Liver (tissue), 9 donors: ENCODE measurements around the gene CACNA1C. TPM values are rescaled to one million over a fixed set of nuclear protein-coding genes. Genes with fewer than 3 reads are reported as not detected.

Experiments used
- DNase-seq: peaks from one replicate; pipeline ENCODE4 v3.0.0-alpha.2; 2017; ENCODE audit warnings: low spot score
- H3K27ac ChIP-seq, 2 donors: one replicate each; pipeline ENCODE4 v1.7.0; 2013; ENCODE audit warnings: inconsistent platforms in 2 of 2, low read length in 2 of 2, control low read depth in 1 of 2, low read depth in 1 of 2, mild to moderate bottlenecking in 1 of 2
- H3K27me3 ChIP-seq, 4 donors: one replicate each; pipeline versions ENCODE4 v1.6.1 to v1.7.0; 2013; ENCODE audit warnings: low read length in 3 of 4, inconsistent platforms in 1 of 4, mild to moderate bottlenecking in 1 of 4, moderate library complexity in 1 of 4; ENCODE audit not compliant: control insufficient read depth in 4 of 4, insufficient read depth in 4 of 4
- H3K36me3 ChIP-seq, 4 donors: one replicate each; pipeline versions ENCODE4 v1.6.1 to v1.7.0; 2013; ENCODE audit warnings: low read length in 3 of 4, mild to moderate bottlenecking in 3 of 4, low read depth in 1 of 4, moderate library complexity in 1 of 4; ENCODE audit not compliant: control insufficient read depth in 4 of 4, insufficient read depth in 3 of 4
- H3K4me1 ChIP-seq, 4 donors: one replicate each; pipeline versions ENCODE4 v1.6.1 to v1.7.0; 2013; ENCODE audit warnings: low read length in 3 of 4, mild to moderate bottlenecking in 3 of 4, moderate library complexity in 1 of 4; ENCODE audit not compliant: control insufficient read depth in 4 of 4, insufficient read depth in 4 of 4
- H3K4me3 ChIP-seq, 3 donors: one replicate each; pipeline versions ENCODE4 v1.6.1 to v1.7.0; 2013; ENCODE audit warnings: low read length in 3 of 3, control low read depth in 1 of 3, low read depth in 1 of 3, mild to moderate bottlenecking in 1 of 3
- H3K9ac ChIP-seq, 2 donors: one replicate each; pipeline ENCODE4 v1.7.0; 2013; ENCODE audit warnings: low read length in 2 of 2, mild to moderate bottlenecking in 2 of 2, moderate library complexity in 2 of 2, control low read depth in 1 of 2, low read depth in 1 of 2
- H3K9me3 ChIP-seq, 4 donors: one replicate each; pipeline versions ENCODE4 v1.6.1 to v1.7.0; 2013; ENCODE audit warnings: low read length in 3 of 4; ENCODE audit not compliant: control insufficient read depth in 4 of 4
- ATF3 ChIP-seq: IDR thresholded peaks from 2 replicates; pipeline ENCODE4 v1.6.1; 2016; ENCODE audit warnings: antibody characterized with exemption
- EGR1 ChIP-seq, 2 donors: IDR thresholded peaks; 2 replicates each; pipeline ENCODE4 v1.6.1; 2016 to 2018; ENCODE audit warnings: antibody characterized with exemption in 2 of 2, low read depth in 2 of 2
- FOXA2 ChIP-seq: IDR thresholded peaks from 2 replicates; pipeline ENCODE4 v1.6.1; 2016; ENCODE audit warnings: antibody characterized with exemption
- GABPA ChIP-seq, 2 donors: IDR thresholded peaks in 1 of 2; conservative IDR thresholded peaks in 1 of 2; 2 replicates each; pipeline ENCODE4 v1.6.1; 2016; ENCODE audit warnings: antibody characterized with exemption in 2 of 2, mild to moderate bottlenecking in 1 of 2, moderate library complexity in 1 of 2
- HNF4G ChIP-seq: IDR thresholded peaks from 2 replicates; pipeline ENCODE4 v1.6.1; 2016; ENCODE audit warnings: antibody characterized with exemption
- JUND ChIP-seq, 2 donors: IDR thresholded peaks; 2 replicates each; pipeline ENCODE4 v1.6.1; 2016; ENCODE audit warnings: antibody characterized with exemption in 2 of 2
- NR2F2 ChIP-seq: IDR thresholded peaks from 2 replicates; pipeline ENCODE4 v1.6.1; 2016; ENCODE audit warnings: antibody characterized with exemption
- RAD21 ChIP-seq, 2 donors: IDR thresholded peaks; 2 replicates each; pipeline ENCODE4 v1.6.1; 2016; ENCODE audit warnings: antibody characterized with exemption in 2 of 2, mild to moderate bottlenecking in 2 of 2
- RXRA ChIP-seq, 2 donors: IDR thresholded peaks; 2 replicates each; pipeline ENCODE4 v1.6.1; 2017 to 2018; ENCODE audit warnings: antibody characterized with exemption in 2 of 2, mild to moderate bottlenecking in 1 of 2
- SP1 ChIP-seq: IDR thresholded peaks from 2 replicates; pipeline ENCODE4 v1.6.1; 2018; ENCODE audit warnings: antibody characterized with exemption, mild to moderate bottlenecking
- WGBS: extraction: QIAGEN DNeasy Blood & Tissue Kit; methylation state at CpG from one replicate; pipeline ENCODE4 v1.1.7; 2013; 5-methylcytosine and 5-hydroxymethylcytosine counted together
- polyA plus RNA-seq, 2 donors: library from polyadenylated mRNA; stranded (reverse) in 1 of 2; unstranded in 1 of 2; fragments of 200-250 nt in 1 of 2; fragments of >200 nt in 1 of 2; fragmentation: Nextera tagmentation in 1 of 2; extraction: Ambion mirVana in 1 of 2; gene quantifications; one replicate each; pipeline versions ENCODE4 v1.2.1 to v1.2.3, GENCODE V29; 2013 to 2015
- total RNA-seq, 2 donors: library from RNA; depleted of rRNA; stranded (reverse); fragments of >200 nt; gene quantifications; one replicate each; pipeline ENCODE4 v1.2.3, GENCODE V29; 2014
- TF ChIP-seq, protein P1 (sequence below): IDR thresholded peaks from 2 replicates; pipeline ENCODE4 v1.6.1; 2016; ENCODE audit warnings: antibody characterized with exemption
- TF ChIP-seq, protein P2 (sequence below): IDR thresholded peaks from 2 replicates; pipeline ENCODE4 v1.6.1; 2016; ENCODE audit warnings: antibody characterized with exemption
- TF ChIP-seq, protein P3 (sequence below): fragments of 150-350 bp; IDR thresholded peaks from 2 replicates; pipeline ENCODE4 v1.5.1; 2017; ENCODE audit warnings: improper control_type of control experiment, low read depth, low read length; ENCODE audit not compliant: missing input control
- donor health status: healthy.
- donor health status: healthy.
- donor health status: healthy.
- donor health status: healthy.
- donor health status: healthy.

Gene CACNA1C
- total and polyA plus RNA-seq, 4 donors, result 0.23 to 1.9 (median 0.41) TPM

DNA sequence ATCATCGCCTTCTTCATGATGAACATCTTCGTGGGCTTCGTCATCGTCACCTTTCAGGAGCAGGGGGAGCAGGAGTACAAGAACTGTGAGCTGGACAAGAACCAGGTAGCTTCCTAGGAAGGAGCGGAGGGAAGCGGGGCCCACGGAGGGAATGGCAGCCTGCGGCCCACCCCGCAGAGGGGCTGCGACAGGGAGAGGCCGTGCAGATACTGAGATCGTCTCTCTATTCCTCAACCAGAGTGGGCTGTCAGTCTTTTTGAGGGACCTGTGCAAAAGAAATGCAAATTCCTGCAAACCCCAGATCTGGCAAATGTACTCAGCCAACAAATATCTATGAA, 555.8 kb downstream of the CACNA1C start:
- H3K27me3 ChIP-seq, result peaks cover 0 to 5% (median 0%) of the 10 kb centered on the region in 4 donors
- no peaks in the 10 kb centered on the region for H3K9me3 ChIP-seq
- no peak overlapping the region for H3K27ac ChIP-seq
- H3K36me3 ChIP-seq, result no peaks in the 10 kb centered on the region
- H3K9ac ChIP-seq, result no peak overlapping the region
- H3K4me1 ChIP-seq, result no peaks in the 10 kb centered on the region
- no peak for DNase-seq
- H3K4me3 ChIP-seq, result no peak overlapping the region
- 91% methylated on average over 12 of the region's 12 CpGs for WGBS
- TF ChIP-seq HNF4G (no peak), NR2F2 (no peak), JUND (IDR thresholded peaks at IDR 0.05) (no peak)

GRCh38 chr12:2609020-2609419, 556.2 kb downstream of the CACNA1C start:
- Histone ChIP-seq H3K27ac (no peak overlapping the region), H3K27me3 (peaks cover 0 to 6% (median 0%) of the 10 kb centered on the region in 4 donors), H3K9me3 (no peaks in the 10 kb centered on the region), H3K9ac (no peak overlapping the region), H3K36me3 (no peaks in the 10 kb centered on the region), H3K4me1 (no peaks in the 10 kb centered on the region), H3K4me3 (no peak overlapping the region)
- TF ChIP-seq RAD21 (IDR thresholded peaks at IDR 0.05), result no peak
- no peak for TF ChIP-seq EGR1 (IDR thresholded peaks at IDR 0.05; ENCODE audit: low read depth in 2 of 2)
- no peak for TF ChIP-seq GABPA (IDR thresholded peaks at IDR 0.05 in 1 of 2, conservative IDR thresholded peaks at IDR 0.05 in 1 of 2)
- TF ChIP-seq, protein P1, sequence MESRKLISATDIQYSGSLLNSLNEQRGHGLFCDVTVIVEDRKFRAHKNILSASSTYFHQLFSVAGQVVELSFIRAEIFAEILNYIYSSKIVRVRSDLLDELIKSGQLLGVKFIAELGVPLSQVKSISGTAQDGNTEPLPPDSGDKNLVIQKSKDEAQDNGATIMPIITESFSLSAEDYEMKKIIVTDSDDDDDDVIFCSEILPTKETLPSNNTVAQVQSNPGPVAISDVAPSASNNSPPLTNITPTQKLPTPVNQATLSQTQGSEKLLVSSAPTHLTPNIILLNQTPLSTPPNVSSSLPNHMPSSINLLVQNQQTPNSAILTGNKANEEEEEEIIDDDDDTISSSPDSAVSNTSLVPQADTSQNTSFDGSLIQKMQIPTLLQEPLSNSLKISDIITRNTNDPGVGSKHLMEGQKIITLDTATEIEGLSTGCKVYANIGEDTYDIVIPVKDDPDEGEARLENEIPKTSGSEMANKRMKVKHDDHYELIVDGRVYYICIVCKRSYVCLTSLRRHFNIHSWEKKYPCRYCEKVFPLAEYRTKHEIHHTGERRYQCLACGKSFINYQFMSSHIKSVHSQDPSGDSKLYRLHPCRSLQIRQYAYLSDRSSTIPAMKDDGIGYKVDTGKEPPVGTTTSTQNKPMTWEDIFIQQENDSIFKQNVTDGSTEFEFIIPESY, result no peak
- no peak for TF ChIP-seq RXRA (IDR thresholded peaks at IDR 0.05)
- TF ChIP-seq HNF4G, result no peak
- no peak for TF ChIP-seq ATF3
- no peak for TF ChIP-seq FOXA2
- no peak for DNase-seq
- WGBS, result 72% methylated on average over 12 of the region's 12 CpGs

DNA sequence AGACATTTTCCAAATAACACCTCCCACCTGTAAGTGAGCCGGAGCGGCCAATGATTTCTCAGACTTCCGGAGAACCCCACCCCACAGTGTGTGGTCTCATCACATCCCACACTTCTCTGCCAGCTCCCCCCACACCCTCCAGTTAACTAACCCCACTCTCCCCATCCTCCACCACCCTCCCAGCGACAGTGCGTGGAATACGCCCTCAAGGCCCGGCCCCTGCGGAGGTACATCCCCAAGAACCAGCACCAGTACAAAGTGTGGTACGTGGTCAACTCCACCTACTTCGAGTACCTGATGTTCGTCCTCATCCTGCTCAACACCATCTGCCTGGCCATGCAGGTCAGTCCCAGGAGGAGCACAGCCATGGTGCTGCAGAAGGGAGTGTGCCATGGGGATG, 557.6 kb downstream of the CACNA1C start:
- Histone ChIP-seq H3K4me1 (no peaks in the 10 kb centered on the region), H3K27me3 (peaks cover 0 to 6% (median 0%) of the 10 kb centered on the region in 4 donors), H3K9ac (no peak overlapping the region), H3K36me3 (no peaks in the 10 kb centered on the region), H3K9me3 (no peaks in the 10 kb centered on the region), H3K27ac (no peak overlapping the region), H3K4me3 (no peak overlapping the region)
- 91% methylated on average over 11 of the region's 11 CpGs for WGBS
- no peak for DNase-seq
- TF ChIP-seq JUND (IDR thresholded peaks at IDR 0.05), result no peak

GRCh38 chr12:2613326-2614073, 560.7 kb downstream of the CACNA1C start:
- Histone ChIP-seq H3K4me1 (no peaks in the 10 kb centered on the region), H3K9ac (no peak overlapping the region), H3K9me3 (no peaks in the 10 kb centered on the region), H3K4me3 (no peak overlapping the region), H3K27me3 (peaks cover 0 to 6% (median 0%) of the 10 kb centered on the region in 4 donors), H3K36me3 (no peaks in the 10 kb centered on the region), H3K27ac (no peak overlapping the region)
- WGBS, result 60% methylated on average over 12 of the region's 12 CpGs
- no peak for DNase-seq
- TF ChIP-seq FOXA2, result no peak
- TF ChIP-seq GABPA (IDR thresholded peaks at IDR 0.05 in 1 of 2, conservative IDR thresholded peaks at IDR 0.05 in 1 of 2), result no peak
- TF ChIP-seq NR2F2, result no peak
- TF ChIP-seq ATF3, result no peak
- TF ChIP-seq, protein P2, sequence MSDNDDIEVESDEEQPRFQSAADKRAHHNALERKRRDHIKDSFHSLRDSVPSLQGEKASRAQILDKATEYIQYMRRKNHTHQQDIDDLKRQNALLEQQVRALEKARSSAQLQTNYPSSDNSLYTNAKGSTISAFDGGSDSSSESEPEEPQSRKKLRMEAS, result no peak
- TF ChIP-seq, protein P3, sequence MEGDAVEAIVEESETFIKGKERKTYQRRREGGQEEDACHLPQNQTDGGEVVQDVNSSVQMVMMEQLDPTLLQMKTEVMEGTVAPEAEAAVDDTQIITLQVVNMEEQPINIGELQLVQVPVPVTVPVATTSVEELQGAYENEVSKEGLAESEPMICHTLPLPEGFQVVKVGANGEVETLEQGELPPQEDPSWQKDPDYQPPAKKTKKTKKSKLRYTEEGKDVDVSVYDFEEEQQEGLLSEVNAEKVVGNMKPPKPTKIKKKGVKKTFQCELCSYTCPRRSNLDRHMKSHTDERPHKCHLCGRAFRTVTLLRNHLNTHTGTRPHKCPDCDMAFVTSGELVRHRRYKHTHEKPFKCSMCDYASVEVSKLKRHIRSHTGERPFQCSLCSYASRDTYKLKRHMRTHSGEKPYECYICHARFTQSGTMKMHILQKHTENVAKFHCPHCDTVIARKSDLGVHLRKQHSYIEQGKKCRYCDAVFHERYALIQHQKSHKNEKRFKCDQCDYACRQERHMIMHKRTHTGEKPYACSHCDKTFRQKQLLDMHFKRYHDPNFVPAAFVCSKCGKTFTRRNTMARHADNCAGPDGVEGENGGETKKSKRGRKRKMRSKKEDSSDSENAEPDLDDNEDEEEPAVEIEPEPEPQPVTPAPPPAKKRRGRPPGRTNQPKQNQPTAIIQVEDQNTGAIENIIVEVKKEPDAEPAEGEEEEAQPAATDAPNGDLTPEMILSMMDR, result no peak
- TF ChIP-seq, protein P1, result no peak
- no peak for TF ChIP-seq EGR1 (IDR thresholded peaks at IDR 0.05; ENCODE audit: low read depth in 2 of 2)
- no peak for TF ChIP-seq RAD21 (IDR thresholded peaks at IDR 0.05)
- TF ChIP-seq SP1, result no peak
- TF ChIP-seq JUND (IDR thresholded peaks at IDR 0.05), result no peak
